HAP-1 (cell line): Measurements from ENCODE around the gene SPATS2.

Source experiments
- DNase-seq, 2 experiments: peaks; one replicate each; pipeline ENCODE4 v3.0.0-alpha.2; 2016 to 2020; ENCODE audit warnings: low spot score in 2 of 2
- H3K27me3 ChIP-seq: fragments of 250-450 bp; sonication (Bioruptor Pico); 2 replicates; pipeline ENCODE4 v1.5.1; 2020; ENCODE audit warnings: low read depth, mild to moderate bottlenecking, moderate library complexity
- H3K36me3 ChIP-seq: fragments of 250-450 bp; sonication (Bioruptor Pico); replicated peaks from 2 replicates; pipeline ENCODE4 v1.5.1; 2020; ENCODE audit warnings: mild to moderate bottlenecking
- H3K4me1 ChIP-seq: fragments of 250-450 bp; sonication (Bioruptor Pico); 2 replicates; pipeline ENCODE4 v1.5.1; 2020; ENCODE audit warnings: mild to moderate bottlenecking
- H3K4me3 ChIP-seq: fragments of 250-450 bp; sonication (Bioruptor Pico); 2 replicates; pipeline ENCODE4 v1.5.1; 2020; ENCODE audit warnings: mild to moderate bottlenecking, moderate library complexity
- H3K9me3 ChIP-seq: fragments of 250-450 bp; sonication (Bioruptor Pico); 2 replicates; pipeline ENCODE4 v1.5.1; 2020; ENCODE audit warnings: mild to moderate bottlenecking, moderate library complexity
- in situ Hi-C: fragments of 300-500 bp; cut with MboI; formaldehyde crosslinking; loops from 3 replicates; pipeline ENCODE4 v1.14.3; 2020; ENCODE audit warnings: low sequenced_read_pairs, inconsistent platforms, mixed read lengths

SPATS2 gene

DNA sequence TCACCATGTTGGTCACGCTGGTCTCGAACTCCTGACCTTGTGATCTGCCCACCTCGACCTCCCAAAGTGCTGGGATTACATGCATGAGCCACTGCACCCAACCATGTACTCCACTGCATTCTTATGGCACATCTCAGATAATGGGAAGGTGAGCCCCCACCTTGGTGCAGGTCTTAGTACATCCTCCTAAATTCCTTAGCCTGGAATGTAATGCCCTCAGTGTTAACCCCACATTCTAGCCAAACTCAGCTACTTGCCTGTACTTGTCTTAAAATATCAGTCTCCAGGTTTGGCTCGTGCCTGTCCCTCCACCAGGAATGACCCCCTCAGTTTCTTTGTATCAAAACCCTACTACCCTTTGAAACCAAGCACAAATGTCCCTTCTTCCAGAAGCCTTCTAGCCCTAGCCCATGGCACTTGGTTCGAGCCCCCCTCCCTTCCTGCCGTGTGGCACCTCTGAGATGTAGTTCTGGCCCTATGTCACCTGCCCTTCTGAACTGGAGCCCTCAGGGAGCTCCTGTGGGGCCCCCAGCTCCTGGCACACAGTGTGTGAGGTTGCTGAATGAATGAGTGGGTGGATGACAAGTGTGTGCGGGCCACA, 179.9 kb downstream of the SPATS2 start:
- in situ Hi-C loops, result no loop called here
- Histone ChIP-seq H3K4me3 (no peak overlapping the region), H3K36me3 (no peaks in the 10 kb centered on the region), H3K4me1 (no peaks in the 10 kb centered on the region), H3K27me3 (0 out of 2 replicates have a peak, but pooled peaks cover 2% of the 10 kb centered on the region), H3K9me3 (no peaks in the 10 kb centered on the region)
- no peak for DNase-seq

- Histone ChIP-seq H3K27me3 (0 out of 2 replicates have a peak, but pooled peaks cover 2% of the 10 kb centered on the region), H3K9me3 (no peaks in the 10 kb centered on the region), H3K4me1 (no peaks in the 10 kb centered on the region), H3K36me3 (no peaks in the 10 kb centered on the region), H3K4me3 (no peak overlapping the region)
- in situ Hi-C loops, result no loop called here
- no peak for DNase-seq
Observed at GRCh38 chr12:49548481-49548821, 181.2 kb downstream of the SPATS2 start.

DNA sequence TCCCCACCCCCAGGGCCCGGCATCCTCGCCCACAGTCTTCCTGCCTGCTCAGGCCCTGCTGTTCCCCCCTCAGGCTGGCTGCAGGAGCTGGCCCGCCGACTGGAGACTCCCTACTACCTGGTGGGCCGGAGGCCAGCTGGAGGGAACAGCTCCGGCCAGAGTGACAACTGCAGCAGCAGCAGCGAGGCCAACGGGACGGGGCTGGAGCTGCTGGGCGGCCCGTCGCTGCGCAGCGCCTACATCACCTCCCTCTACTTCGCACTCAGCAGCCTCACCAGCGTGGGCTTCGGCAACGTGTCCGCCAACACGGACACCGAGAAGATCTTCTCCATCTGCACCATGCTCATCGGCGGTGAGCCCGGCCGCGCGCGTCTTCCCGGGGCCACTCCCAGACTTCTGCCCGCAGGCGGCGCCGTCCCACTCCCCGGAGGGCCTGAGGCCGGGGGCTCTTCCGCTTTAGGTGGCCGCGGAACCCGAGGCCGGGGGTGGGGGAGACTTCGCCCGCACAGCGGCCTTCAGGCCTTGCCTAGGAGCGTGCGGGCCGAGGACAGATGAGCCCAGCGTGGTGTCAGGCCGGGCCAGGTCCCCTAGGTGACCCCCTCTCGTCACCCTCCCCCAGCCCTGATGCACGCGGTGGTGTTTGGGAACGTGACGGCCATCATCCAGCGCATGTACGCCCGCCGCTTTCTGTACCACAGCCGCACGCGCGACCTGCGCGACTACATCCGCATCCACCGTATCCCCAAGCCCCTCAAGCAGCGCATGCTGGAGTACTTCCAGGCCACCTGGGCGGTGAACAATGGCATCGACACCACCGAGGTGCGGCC, 181.8 kb downstream of the SPATS2 start:
- Histone ChIP-seq H3K4me1 (no peaks in the 10 kb centered on the region), H3K4me3 (no peak overlapping the region), H3K27me3 (0 out of 2 replicates have a peak, but pooled peaks cover 2% of the 10 kb centered on the region), H3K9me3 (no peaks in the 10 kb centered on the region), H3K36me3 (no peaks in the 10 kb centered on the region)
- no peak for DNase-seq
- in situ Hi-C loops, result no loop called here

DNA sequence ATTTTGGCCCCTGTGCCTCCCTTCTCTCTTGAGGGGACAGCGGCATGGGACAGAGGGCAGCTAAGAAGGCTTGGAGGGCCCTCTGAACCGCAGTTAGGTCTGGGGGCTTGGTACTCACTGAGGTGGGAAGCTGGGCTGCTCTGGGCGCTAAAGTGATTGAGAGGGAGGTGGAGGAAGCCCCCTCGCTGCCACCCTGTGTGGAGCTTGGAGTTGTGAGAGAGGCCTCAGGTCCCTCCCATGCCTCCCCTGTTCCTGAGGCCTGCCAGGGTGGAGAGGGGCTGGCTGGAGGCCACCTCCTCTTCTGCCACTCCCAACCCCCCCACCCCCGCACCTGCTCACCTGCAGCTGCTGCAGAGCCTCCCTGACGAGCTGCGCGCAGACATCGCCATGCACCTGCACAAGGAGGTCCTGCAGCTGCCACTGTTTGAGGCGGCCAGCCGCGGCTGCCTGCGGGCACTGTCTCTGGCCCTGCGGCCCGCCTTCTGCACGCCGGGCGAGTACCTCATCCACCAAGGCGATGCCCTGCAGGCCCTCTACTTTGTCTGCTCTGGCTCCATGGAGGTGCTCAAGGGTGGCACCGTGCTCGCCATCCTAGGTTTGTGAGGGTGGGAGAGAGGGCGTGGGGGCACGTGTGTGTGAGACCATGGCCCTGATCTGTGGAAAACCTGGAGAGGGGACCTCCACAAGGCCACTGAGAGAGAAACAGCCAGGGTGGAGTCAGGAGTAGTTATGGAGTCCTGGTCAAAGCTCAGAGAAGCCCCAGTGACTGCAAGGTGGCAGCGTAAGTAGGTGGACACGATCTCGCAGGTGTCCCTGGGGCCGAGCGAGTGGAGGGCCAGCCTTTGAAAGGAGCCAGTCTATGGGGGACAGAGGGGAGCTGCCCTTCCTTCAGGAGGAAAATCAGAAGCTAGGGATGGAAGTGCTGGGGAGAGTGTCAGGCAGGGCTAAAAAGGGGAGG, 182.8 kb downstream of the SPATS2 start:
- H3K27me3 ChIP-seq, result 0 out of 2 replicates have a peak, but pooled peaks cover 2% of the 10 kb centered on the region
- H3K9me3 ChIP-seq, result no peaks in the 10 kb centered on the region
- H3K4me3 ChIP-seq, result no peak overlapping the region
- H3K36me3 ChIP-seq, result no peaks in the 10 kb centered on the region
- no peaks in the 10 kb centered on the region for H3K4me1 ChIP-seq
- no peak for DNase-seq
- in situ Hi-C loops, result no loop called here

DNA sequence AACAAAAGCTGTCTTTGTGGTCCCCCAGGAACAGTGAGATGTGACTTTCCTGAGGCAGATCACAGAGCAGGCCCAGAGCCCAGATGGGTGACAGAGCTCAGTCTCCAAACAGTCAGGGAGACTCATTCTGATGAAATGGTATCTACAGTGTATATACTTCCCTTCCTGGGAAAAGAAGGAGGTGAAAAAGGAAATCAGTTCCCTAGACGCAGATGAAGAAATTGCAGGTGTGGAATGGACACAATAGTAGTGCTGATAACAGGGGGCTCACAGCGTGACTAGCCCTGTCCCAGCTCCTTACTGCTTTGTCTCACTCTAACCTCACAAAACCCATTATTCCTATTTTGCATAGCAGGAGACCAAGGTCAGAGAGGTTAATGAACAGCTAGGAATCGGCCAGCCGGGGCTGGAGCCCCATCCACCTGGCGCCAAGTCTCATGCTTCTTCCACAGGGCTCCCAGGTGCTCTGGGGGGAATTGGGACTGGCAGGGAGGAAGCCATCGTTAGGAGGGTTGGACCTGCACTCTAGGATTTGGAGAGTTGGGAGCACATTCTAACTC, 183.5 kb downstream of the SPATS2 start:
- no peaks in the 10 kb centered on the region for H3K36me3 ChIP-seq
- no peaks in the 10 kb centered on the region for H3K4me1 ChIP-seq
- no peaks in the 10 kb centered on the region for H3K9me3 ChIP-seq
- DNase-seq, result no peak
- no peak overlapping the region for H3K4me3 ChIP-seq
- in situ Hi-C loops, result no loop called here
- 0 out of 2 replicates have a peak, but pooled peaks cover 2% of the 10 kb centered on the region for H3K27me3 ChIP-seq

DNA sequence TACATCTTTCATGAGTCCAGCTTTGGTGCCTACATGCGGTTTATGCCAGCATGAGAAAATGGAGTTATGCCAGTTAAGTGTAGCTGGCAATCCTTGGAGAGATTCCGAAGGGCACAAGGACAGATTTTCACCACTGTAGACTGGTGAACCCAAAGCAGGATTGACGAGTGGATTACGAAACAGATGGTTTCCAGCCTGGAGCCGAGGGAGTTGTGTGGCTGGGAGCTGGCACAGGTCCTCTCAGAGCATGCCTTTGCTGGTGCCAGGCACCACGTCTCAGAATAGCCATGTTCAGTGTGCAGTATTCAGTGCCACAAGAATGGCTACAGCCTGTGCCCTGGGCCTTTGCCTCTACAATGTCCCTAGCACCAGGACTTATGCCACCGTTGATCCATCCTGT, 184.8 kb downstream of the SPATS2 start:
- Histone ChIP-seq H3K27me3 (0 out of 2 replicates have a peak, but pooled peaks cover 2% of the 10 kb centered on the region), H3K9me3 (no peaks in the 10 kb centered on the region), H3K4me1 (no peaks in the 10 kb centered on the region), H3K4me3 (no peak overlapping the region), H3K36me3 (peaks cover 8% of the 10 kb centered on the region)
- no peak for DNase-seq
- in situ Hi-C loops, result no loop called here

DNA sequence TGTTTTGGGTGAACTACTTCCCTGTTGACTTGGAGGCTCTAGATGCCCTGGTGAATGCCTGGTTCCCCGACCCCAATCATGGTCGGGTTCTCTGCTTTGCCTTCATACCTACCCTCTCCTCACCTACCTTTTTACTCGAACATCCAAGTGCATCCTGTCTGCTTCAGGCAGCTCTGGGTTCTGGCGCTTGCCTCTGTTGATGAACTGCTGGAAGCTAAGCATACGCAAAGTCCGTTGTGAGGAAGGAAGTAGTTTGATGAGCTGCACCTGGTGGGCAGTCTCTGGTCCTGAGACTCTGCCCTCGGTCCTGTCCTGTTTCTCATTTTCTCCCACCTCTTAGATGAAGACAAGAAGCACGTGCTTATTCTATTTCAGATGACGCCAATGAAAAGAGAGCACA, 185.2 kb downstream of the SPATS2 start:
- Histone ChIP-seq H3K36me3 (peaks cover 12% of the 10 kb centered on the region), H3K4me1 (no peaks in the 10 kb centered on the region), H3K27me3 (0 out of 2 replicates have a peak, but pooled peaks cover 2% of the 10 kb centered on the region), H3K4me3 (no peak overlapping the region), H3K9me3 (no peaks in the 10 kb centered on the region)
- no peak for DNase-seq
- in situ Hi-C loops, result no loop called here

DNA sequence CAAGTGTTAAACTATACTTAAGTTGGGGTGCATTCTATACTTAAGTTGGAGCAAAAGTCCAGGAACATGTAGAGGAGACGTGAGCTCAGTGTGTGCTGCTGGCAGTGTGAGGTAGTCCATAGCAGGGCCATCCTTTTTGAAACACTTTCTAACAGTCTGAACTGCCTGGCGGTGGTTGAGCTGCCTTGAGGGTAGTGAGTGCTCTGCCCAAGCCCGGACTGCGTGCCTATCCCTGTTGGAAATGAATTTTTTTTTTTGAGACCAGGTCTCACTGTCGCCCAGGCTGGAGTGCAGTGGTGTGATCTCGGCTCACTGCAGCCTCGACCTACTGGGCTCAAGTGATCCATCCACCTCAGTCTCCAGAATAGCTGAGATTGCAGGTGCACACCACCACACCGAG, 185.6 kb downstream of the SPATS2 start:
- H3K27me3 ChIP-seq, result 0 out of 2 replicates have a peak, but pooled peaks cover 2% of the 10 kb centered on the region

DNA sequence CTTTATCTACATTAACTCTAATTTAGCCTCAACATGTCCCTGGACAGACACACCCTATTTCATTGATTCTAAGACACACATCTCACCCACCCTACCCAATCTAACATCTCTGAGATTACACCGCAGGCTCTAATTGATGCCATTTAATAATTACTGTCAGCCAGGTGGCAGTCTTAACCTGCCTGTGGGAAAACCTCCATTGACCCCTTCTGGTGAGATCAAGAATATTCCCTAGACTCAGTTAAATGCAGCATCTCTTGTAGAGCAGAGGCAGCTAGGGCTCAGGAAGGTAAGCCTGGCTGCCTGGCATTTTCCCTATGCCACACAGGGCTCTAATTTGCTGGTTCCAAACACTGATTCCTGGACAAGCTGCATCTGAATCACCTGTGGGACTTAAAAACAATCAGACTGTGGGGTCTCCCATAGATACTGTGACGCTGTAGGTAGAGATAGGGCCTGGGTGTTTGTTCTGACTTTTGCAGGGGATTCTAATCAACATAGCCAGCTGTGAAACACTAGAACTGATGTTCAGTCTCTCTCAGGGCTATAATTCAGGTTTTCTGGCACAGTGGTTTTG, 186.3 kb downstream of the SPATS2 start:
- Histone ChIP-seq H3K36me3 (peaks cover 23% of the 10 kb centered on the region), H3K9me3 (no peaks in the 10 kb centered on the region), H3K27me3 (0 out of 2 replicates have a peak, but pooled peaks cover 2% of the 10 kb centered on the region), H3K4me1 (no peaks in the 10 kb centered on the region), H3K4me3 (no peak overlapping the region)
- in situ Hi-C loops, result no loop called here
- peak in 1 of 2 experiments; percentile 19 for DNase-seq

More for the DNA sequence above, 185.6 kb downstream of the SPATS2 start:
- Histone ChIP-seq H3K9me3 (no peaks in the 10 kb centered on the region), H3K4me1 (no peaks in the 10 kb centered on the region), H3K4me3 (no peak overlapping the region), H3K36me3 (peaks cover 17% of the 10 kb centered on the region)
- no peak for DNase-seq
- in situ Hi-C loops, result no loop called here

- Histone ChIP-seq H3K27me3 (0 out of 2 replicates have a peak, but pooled peaks cover 2% of the 10 kb centered on the region), H3K4me1 (no peaks in the 10 kb centered on the region), H3K36me3 (peaks cover 29% of the 10 kb centered on the region), H3K4me3 (no peak overlapping the region), H3K9me3 (no peaks in the 10 kb centered on the region)
- no peak for DNase-seq
- in situ Hi-C loops, result no loop called here
Observed at GRCh38 chr12:49554266-49554665, 187.0 kb downstream of the SPATS2 start.

DNA sequence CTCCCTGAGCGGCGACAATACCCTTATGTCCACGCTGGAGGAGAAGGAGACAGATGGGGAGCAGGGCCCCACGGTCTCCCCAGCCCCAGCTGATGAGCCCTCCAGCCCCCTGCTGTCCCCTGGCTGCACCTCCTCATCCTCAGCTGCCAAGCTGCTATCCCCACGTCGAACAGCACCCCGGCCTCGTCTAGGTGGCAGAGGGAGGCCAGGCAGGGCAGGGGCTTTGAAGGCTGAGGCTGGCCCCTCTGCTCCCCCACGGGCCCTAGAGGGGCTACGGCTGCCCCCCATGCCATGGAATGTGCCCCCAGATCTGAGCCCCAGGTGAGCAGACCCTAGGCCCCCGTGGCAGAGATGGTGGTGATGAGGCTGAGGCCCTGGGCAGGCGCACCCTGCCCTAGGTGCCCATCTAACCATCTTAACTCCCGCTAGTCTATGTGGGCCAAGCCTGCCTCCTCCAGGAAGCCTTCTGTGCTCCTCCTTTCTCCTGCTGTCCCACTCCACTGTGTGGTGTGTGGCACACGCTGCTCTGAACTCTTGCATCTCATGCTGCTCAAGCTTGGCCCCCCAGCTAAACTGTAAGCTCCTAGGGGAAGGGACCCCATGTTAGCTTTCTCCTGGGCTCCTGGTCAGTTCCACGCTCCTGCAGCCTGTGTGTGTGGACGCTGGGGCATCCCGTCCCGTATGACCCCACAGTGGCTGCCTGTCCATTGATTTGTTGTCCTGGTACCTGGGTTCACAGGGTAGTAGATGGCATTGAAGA, 188.5 kb downstream of the SPATS2 start:
- 0 out of 2 replicates have a peak, but pooled peaks cover 2% of the 10 kb centered on the region for H3K27me3 ChIP-seq
- H3K9me3 ChIP-seq, result no peaks in the 10 kb centered on the region
- no peaks in the 10 kb centered on the region for H3K4me1 ChIP-seq
- H3K4me3 ChIP-seq, result no peak overlapping the region
- no peak for DNase-seq
- H3K36me3 ChIP-seq, result peaks cover 45% of the 10 kb centered on the region
- in situ Hi-C loops, result no loop called here

- in situ Hi-C loops, result no loop called here
- H3K36me3 ChIP-seq, result peaks cover 51% of the 10 kb centered on the region
- no peaks in the 10 kb centered on the region for H3K9me3 ChIP-seq
- no peaks in the 10 kb centered on the region for H3K4me1 ChIP-seq
- H3K27me3 ChIP-seq, result 0 out of 2 replicates have a peak, but pooled peaks cover 2% of the 10 kb centered on the region
- H3K4me3 ChIP-seq, result no peak overlapping the region
- DNase-seq, result no peak
Observed at GRCh38 chr12:49556391-49557186, 189.3 kb downstream of the SPATS2 start.
